K562 (cell line): ENCODE results near the gene LSM12. TPM values are rescaled to one million over a fixed set of nuclear protein-coding genes. Genes with fewer than 3 reads are reported as not detected.

ENCODE experiments used
- ATAC-seq: fragments of 200-7000 bp; cut with Tn5 transposase; 3 replicates; pipeline ENCODE4 v1.9.1; 2020; ENCODE audit warnings: moderate library complexity
- BruUV-seq: library from RNA; stranded (reverse); fragments of 400-500 nt; replicated peaks from 2 replicates; lab custom pipeline; 2021; lab: Mats Ljungman, UMichigan
- CTCF ChIA-PET: fragments of 300-600 bp; formaldehyde crosslinking; extraction: SDS; loops from one replicate; lab custom pipeline; 2021; ENCODE audit warnings: low intra/inter-chr PET ratio; lab: Yijun Ruan, JAX
- POLR2A ChIA-PET: fragments of 300-600, 350-650 bp; sonication (Branson Sonifier 250); formaldehyde crosslinking; extraction: SDS; loops from one replicate; lab custom pipeline; 2021; ENCODE audit warnings: antibody characterized with exemption, inconsistent platforms; lab: Yijun Ruan, JAX
- DNase-seq, 4 experiments: peaks; one replicate each; pipeline versions ENCODE4 v3.0.0 to v3.0.0-alpha.2; 2011 to 2018; ENCODE audit warnings: low spot score in 3 of 4, mixed read lengths in 3 of 4; ENCODE audit errors: extremely low read depth in 1 of 4
- FAIRE-seq: peaks from 2 replicates; lab custom pipeline; 2011; peaks lifted over from hg19 to GRCh38; lab: Jason Lieb, UNC
- H2AFZ ChIP-seq: 2 replicates; pipeline ENCODE4 v1.6.0; 2011; ENCODE audit warnings: low read depth, low read length, control low read depth, inconsistent platforms
- H3K27ac ChIP-seq: fragments of 200-600 bp; 3 replicates; pipeline ENCODE4 v1.8.0; 2011; ENCODE audit warnings: low read depth, mild to moderate bottlenecking, control low read depth, inconsistent platforms, low read length, moderate library complexity, mixed read lengths; ENCODE audit errors: extremely low read depth
- H3K27me3 ChIP-seq, 2 experiments: fragments of 300-600 bp in 1 of 2; 2 replicates in 1 of 2; 3 replicates in 1 of 2; pipeline versions ENCODE4 v1.6.0 to v1.8.0; 2011; ENCODE audit warnings: inconsistent platforms in 2 of 2, low read length in 2 of 2, mild to moderate bottlenecking in 1 of 2, mixed read lengths in 1 of 2, moderate library complexity in 1 of 2; ENCODE audit not compliant: control insufficient read depth in 2 of 2, insufficient read depth in 2 of 2
- H3K36me3 ChIP-seq: fragments of 300-600 bp; 3 replicates; pipeline ENCODE4 v1.8.0; 2011; ENCODE audit warnings: mild to moderate bottlenecking, low read length, inconsistent platforms; ENCODE audit not compliant: control insufficient read depth, insufficient read depth
- H3K4me1 ChIP-seq, 2 experiments: fragments of 200-600 bp in 1 of 2; replicated peaks in 1 of 2; 2 replicates in 1 of 2; 3 replicates in 1 of 2; pipeline versions ENCODE4 v1.5.1 to v1.8.0; 2011; ENCODE audit warnings: inconsistent platforms in 2 of 2, low read length in 2 of 2, mild to moderate bottlenecking in 1 of 2, mixed read lengths in 1 of 2, moderate library complexity in 1 of 2; ENCODE audit not compliant: control insufficient read depth in 2 of 2, insufficient read depth in 2 of 2
- H3K4me2 ChIP-seq: 2 replicates; pipeline ENCODE4 v1.6.1; 2011; ENCODE audit warnings: low read length, control low read depth, inconsistent platforms, mixed read lengths; ENCODE audit not compliant: insufficient read depth
- H3K4me3 ChIP-seq: fragments of 200-600 bp; sonication (generic), shearing (Covaris generic); 2 replicates; pipeline ENCODE4 v1.5.1; 2016; ENCODE audit warnings: control low read depth, inconsistent platforms
- H3K79me2 ChIP-seq: fragments of 200-600 bp; 3 replicates; pipeline ENCODE4 v1.8.0; 2011; ENCODE audit warnings: low read length, inconsistent platforms; ENCODE audit not compliant: control insufficient read depth, insufficient read depth
- H3K9ac ChIP-seq, 2 experiments: 2 replicates each; pipeline versions ENCODE4 v1.6.0 to v1.6.1; 2011; ENCODE audit warnings: low read depth in 2 of 2, low read length in 2 of 2, control low read depth in 1 of 2, inconsistent platforms in 1 of 2, mild to moderate bottlenecking in 1 of 2, mixed read lengths in 1 of 2; ENCODE audit not compliant: insufficient read depth in 1 of 2
- H3K9me1 ChIP-seq: one replicate; pipeline ENCODE4 v1.6.0; 2011; ENCODE audit warnings: inconsistent platforms, mild to moderate bottlenecking, low read length, moderate library complexity; ENCODE audit not compliant: control insufficient read depth, insufficient read depth
- H3K9me3 ChIP-seq: replicated peaks from 2 replicates; pipeline ENCODE4 v1.5.1; 2011; ENCODE audit warnings: low read depth, low read length, inconsistent platforms; ENCODE audit not compliant: control insufficient read depth, insufficient read depth
- H4K20me1 ChIP-seq: replicated peaks from 2 replicates; pipeline ENCODE4 v1.6.1; 2011; ENCODE audit warnings: low read length, inconsistent platforms, mixed read lengths; ENCODE audit not compliant: control insufficient read depth, insufficient read depth
- EGR1 ChIP-seq: fragments of 450-650 bp; conservative IDR thresholded peaks from 2 replicates; pipeline ENCODE4 v1.6.1; 2017; ENCODE audit warnings: mild to moderate bottlenecking
- ESRRB ChIP-seq: fragments of 250-450 bp; sonication (Bioruptor Pico); IDR thresholded peaks from 2 replicates; pipeline ENCODE4 v1.5.0; 2020; ENCODE audit warnings: mild to moderate bottlenecking, moderate library complexity, borderline replicate concordance
- HDAC8 ChIP-seq: fragments of 450-650 bp; IDR thresholded peaks from 2 replicates; pipeline ENCODE4 v1.6.1; 2016; ENCODE audit warnings: mild to moderate bottlenecking, missing genetic modification characterization, moderate library complexity, missing compliant biosample characterization
- NFATC3 ChIP-seq: fragments of 450-650 bp; IDR thresholded peaks from 2 replicates; pipeline ENCODE4 v1.6.1; 2017; ENCODE audit warnings: mild to moderate bottlenecking
- NFIC ChIP-seq: fragments of 450-650 bp; IDR thresholded peaks from 2 replicates; pipeline ENCODE4 v1.6.1; 2017; ENCODE audit warnings: mild to moderate bottlenecking, inconsistent platforms
- NR3C1 ChIP-seq: sonication (generic); formaldehyde crosslinking; IDR thresholded peaks from 2 replicates; pipeline ENCODE4 v1.8.1; 2022; ENCODE audit warnings: missing genetic modification reagents
- SMC3 ChIP-seq: conservative IDR thresholded peaks from 2 replicates; pipeline ENCODE4 v1.6.1; 2011; ENCODE audit warnings: low read depth, low read length, improper control_type of control experiment; ENCODE audit not compliant: insufficient read depth
- ZNF224 ChIP-seq: sonication (generic); formaldehyde crosslinking; IDR thresholded peaks from 2 replicates; pipeline ENCODE4 v1.8.0; 2022; ENCODE audit warnings: mild to moderate bottlenecking, missing genetic modification reagents
- WGBS: fragments of 100-300 bp; shearing (Covaris generic); methylation state at CpG from one replicate; pipeline ENCODE4 v1.1.6; 2016; ENCODE audit warnings: low coverage, mixed read lengths; ENCODE audit not compliant: insufficient coverage; ENCODE audit errors: missing lambda C conversion rate; 5-methylcytosine and 5-hydroxymethylcytosine counted together
- in situ Hi-C: fragments of 300-500 bp; cut with MboI; formaldehyde crosslinking; loops from 4 replicates; pipeline ENCODE4 v1.15.0; 2018; ENCODE audit warnings: inconsistent platforms, mixed read lengths
- intact Hi-C: fragments of 100-400 bp; cut with micrococcal nuclease; formaldehyde crosslinking; loops from 2 replicates; pipeline ENCODE4 v1.14.2; 2022
- polyA plus RNA-seq, 8 experiments: library from polyadenylated mRNA; depleted of rRNA in 4 of 8; stranded (reverse) in 5 of 8; unstranded in 3 of 8; fragments of >200 nt; fragmentation: Nextera tagmentation in 2 of 8; fragmentation: Illumina TruSeq in 1 of 8; extraction: Ambion mirVana in 2 of 8; extraction: Trizol in 1 of 8; gene quantifications; 2 replicates each; pipeline versions ENCODE4 v1.2.1 to v1.2.3, GENCODE V29; 2011 to 2014; ENCODE audit warnings: inconsistent platforms in 1 of 8, missing spikeins in 1 of 8
- total RNA-seq, 7 experiments: library from RNA; depleted of rRNA in 6 of 7; stranded (reverse); fragments of >200 nt in 6 of 7; fragmentation: Illumina TruSeq in 2 of 7; extraction: Trizol in 2 of 7; gene quantifications; 2 replicates each; pipeline versions ENCODE4 v1.2.1 to v1.2.3, GENCODE V29; 2011 to 2021; ENCODE audit warnings: low replicate concordance in 1 of 7
- TF ChIP-seq, protein P1 (sequence below): sonication (generic); formaldehyde crosslinking; IDR thresholded peaks from 2 replicates; pipeline ENCODE4 v1.8.1; 2022; ENCODE audit warnings: missing genetic modification reagents
- TF ChIP-seq, protein P2 (sequence below): fragments of 450-650 bp; IDR thresholded peaks from 2 replicates; pipeline ENCODE4 v1.6.1; 2016; ENCODE audit warnings: borderline replicate concordance

The LSM12 gene
- total and polyA plus RNA-seq, 9 of the 15 experiments (the other 6 are each of a cell fraction or from before 2014, with no cell fraction given), result 53.0 to 258 (median 89.3) TPM

DNA sequence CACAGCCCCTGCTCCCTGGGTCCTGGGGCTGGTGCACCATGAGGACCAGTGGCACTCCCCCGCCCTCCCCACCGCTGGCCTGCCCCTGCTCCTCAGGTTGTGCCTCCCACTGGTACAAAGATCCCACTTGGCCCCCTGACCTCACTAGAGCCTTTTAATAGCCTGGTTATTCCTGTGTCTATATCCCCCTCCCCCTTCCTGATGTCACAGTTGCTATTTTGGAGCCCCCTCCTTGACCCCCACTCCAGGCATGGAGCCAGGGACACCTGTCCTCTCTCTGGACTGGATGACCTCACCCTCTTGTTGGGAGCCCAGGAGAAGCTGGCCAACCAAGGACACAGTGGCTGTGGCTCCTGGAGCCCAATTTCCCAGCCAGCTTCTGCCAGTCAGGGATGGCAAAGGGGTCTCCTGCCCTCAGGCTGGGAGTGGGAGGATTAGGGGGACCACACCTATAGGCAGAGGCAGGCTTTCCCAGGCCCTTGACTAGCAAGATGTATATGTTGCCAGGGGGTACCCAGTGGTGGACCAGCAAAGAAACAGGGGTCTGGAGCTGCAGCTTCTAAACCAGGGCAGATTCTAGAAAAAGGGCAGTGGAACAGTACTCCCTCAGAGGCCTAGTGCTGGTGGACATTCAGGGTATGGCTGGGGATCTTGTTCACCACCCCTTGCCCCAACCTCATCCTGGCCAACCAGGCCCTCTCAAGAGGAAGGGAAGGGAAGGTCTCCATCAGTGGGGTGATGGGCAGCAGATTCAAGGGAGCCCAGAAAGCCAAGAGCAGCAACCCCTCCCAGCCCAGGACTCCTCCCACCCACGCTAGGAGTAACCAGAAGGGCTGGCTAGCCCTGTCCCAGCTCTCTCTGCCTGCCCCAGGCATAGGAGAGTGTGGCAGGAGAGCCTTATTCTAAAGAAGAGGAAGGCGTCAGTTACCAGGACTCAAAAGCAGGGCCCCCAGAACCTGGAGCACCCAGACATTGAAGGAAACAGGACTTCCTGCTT, 46.1 kb upstream of the LSM12 start:
- Histone ChIP-seq H3K4me1 (peaks cover 38 to 73% of the 10 kb centered on the region in 2 experiments), H4K20me1 (peaks cover 8% of the 10 kb centered on the region; the same call in 1 of the 2 replicates), H3K4me3 (no peak overlapping the region), H3K27me3 (no peaks in the 10 kb centered on the region), H3K9ac (peak overlapping the region in 1 of 2 experiments; percentile 72; a peak in 1 of 4 replicates), H3K9me1 (peaks cover 10% of the 10 kb centered on the region), H2AFZ (no peak overlapping the region), H3K27ac (no peak overlapping the region), H3K4me2 (no peak overlapping the region), H3K36me3 (no peaks in the 10 kb centered on the region; the same call in 2 of the 3 replicates), H3K79me2 (peaks cover 5% of the 10 kb centered on the region; the same call in 1 of the 3 replicates), H3K9me3 (no peaks in the 10 kb centered on the region)
- FAIRE-seq (no peak), ATAC-seq (peak; percentile 14; the same call in 1 of the 3 replicates), DNase-seq (peak in 3 of 4 experiments; percentile 42 to 47 (median 46))
- no TSS peak for BruUV-seq
- in situ Hi-C loops, result no loop called here
- TF ChIP-seq EGR1 (0 out of 2 replicates have a peak, but pooled peaks have one; percentile 24), ESRRB (no peak)
- WGBS, result 72% methylated on average over 3 of the region's 4 CpGs
- intact Hi-C loops, result no loop called here
- ChIA-PET CTCF (no interaction called here), POLR2A (interaction anchor here (0.6 to 5.8 kb wide), 9 partner anchors 9 to 160 kb away, joined by 3 to 49 read pairs (median 4); partner anchors contain the start of gene HDAC5)

DNA sequence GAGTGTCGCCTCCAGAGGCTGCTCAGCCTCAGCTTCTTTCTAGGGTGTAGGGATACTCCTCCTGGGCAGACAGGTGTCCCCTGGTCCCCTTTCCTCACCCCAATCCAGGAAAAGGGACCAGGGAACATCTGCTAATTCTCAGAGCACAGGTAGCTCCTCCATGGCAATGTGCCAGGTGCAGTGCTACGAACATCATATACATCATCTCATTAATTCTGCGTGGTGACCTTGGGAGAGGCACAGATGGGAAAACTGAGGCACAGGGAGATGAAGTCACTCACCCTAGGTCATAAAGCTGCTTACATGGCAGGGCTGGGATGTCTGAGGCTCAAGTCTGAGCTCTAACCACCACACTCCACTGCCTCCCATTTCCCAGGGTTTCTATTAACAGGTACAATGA, 45.3 kb upstream of the LSM12 start:
- Histone ChIP-seq H3K4me2 (no peak overlapping the region), H3K36me3 (no peaks in the 10 kb centered on the region; the same call in 2 of the 3 replicates), H3K4me3 (no peak overlapping the region), H3K79me2 (peaks cover 5% of the 10 kb centered on the region; the same call in 1 of the 3 replicates), H2AFZ (no peak overlapping the region), H3K9me3 (no peaks in the 10 kb centered on the region), H4K20me1 (peaks cover 8% of the 10 kb centered on the region; the same call in 1 of the 2 replicates), H3K27me3 (no peaks in the 10 kb centered on the region), H3K27ac (peak overlapping the region; percentile 46; the same call in 2 of the 3 replicates), H3K4me1 (peaks cover 38 to 66% of the 10 kb centered on the region in 2 experiments), H3K9ac (peak overlapping the region; percentile 28 to 61; a peak in 1 of 4 replicates), H3K9me1 (peaks cover 10% of the 10 kb centered on the region)
- in situ Hi-C loops (no loop called here), intact Hi-C loops (no loop called here)
- ChIA-PET POLR2A (interaction anchor here (0.7 to 5.8 kb wide), 7 partner anchors 9 to 86 kb away, joined by 3 to 49 read pairs (median 10); partner anchors contain the start of gene HDAC5), CTCF (no interaction called here)
- no TSS peak for BruUV-seq
- FAIRE-seq, result no peak
- WGBS, result 55% methylated on average over 3 of the region's 3 CpGs
- no peak for ATAC-seq
- no peak for DNase-seq
- TF ChIP-seq NFIC, result peak; percentile 83
- TF ChIP-seq, protein P1, sequence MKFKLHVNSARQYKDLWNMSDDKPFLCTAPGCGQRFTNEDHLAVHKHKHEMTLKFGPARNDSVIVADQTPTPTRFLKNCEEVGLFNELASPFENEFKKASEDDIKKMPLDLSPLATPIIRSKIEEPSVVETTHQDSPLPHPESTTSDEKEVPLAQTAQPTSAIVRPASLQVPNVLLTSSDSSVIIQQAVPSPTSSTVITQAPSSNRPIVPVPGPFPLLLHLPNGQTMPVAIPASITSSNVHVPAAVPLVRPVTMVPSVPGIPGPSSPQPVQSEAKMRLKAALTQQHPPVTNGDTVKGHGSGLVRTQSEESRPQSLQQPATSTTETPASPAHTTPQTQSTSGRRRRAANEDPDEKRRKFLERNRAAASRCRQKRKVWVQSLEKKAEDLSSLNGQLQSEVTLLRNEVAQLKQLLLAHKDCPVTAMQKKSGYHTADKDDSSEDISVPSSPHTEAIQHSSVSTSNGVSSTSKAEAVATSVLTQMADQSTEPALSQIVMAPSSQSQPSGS, result no peak
- no peak for TF ChIP-seq NR3C1
- no peak for TF ChIP-seq ZNF224
- TF ChIP-seq HDAC8 (tag), result no peak
- no peak for TF ChIP-seq NFATC3
- no peak for TF ChIP-seq SMC3
- TF ChIP-seq, protein P2, sequence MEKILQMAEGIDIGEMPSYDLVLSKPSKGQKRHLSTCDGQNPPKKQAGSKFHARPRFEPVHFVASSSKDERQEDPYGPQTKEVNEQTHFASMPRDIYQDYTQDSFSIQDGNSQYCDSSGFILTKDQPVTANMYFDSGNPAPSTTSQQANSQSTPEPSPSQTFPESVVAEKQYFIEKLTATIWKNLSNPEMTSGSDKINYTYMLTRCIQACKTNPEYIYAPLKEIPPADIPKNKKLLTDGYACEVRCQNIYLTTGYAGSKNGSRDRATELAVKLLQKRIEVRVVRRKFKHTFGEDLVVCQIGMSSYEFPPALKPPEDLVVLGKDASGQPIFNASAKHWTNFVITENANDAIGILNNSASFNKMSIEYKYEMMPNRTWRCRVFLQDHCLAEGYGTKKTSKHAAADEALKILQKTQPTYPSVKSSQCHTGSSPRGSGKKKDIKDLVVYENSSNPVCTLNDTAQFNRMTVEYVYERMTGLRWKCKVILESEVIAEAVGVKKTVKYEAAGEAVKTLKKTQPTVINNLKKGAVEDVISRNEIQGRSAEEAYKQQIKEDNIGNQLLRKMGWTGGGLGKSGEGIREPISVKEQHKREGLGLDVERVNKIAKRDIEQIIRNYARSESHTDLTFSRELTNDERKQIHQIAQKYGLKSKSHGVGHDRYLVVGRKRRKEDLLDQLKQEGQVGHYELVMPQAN, result no peak
